GM20000 (cell line): Measurements from ENCODE around the gene ADAMTS2.

Experiments used
- DNase-seq: peaks from one replicate; pipeline ENCODE4 v3.0.0; 2012; ENCODE audit warnings: low spot score
- TF ChIP-seq, protein P1 (sequence below): IDR thresholded peaks from 2 replicates; pipeline ENCODE4 v1.5.1; 2012; ENCODE audit warnings: mild to moderate bottlenecking, control low read depth; ENCODE audit errors: extremely low read depth, missing control alignments

The ADAMTS2 gene

DNA sequence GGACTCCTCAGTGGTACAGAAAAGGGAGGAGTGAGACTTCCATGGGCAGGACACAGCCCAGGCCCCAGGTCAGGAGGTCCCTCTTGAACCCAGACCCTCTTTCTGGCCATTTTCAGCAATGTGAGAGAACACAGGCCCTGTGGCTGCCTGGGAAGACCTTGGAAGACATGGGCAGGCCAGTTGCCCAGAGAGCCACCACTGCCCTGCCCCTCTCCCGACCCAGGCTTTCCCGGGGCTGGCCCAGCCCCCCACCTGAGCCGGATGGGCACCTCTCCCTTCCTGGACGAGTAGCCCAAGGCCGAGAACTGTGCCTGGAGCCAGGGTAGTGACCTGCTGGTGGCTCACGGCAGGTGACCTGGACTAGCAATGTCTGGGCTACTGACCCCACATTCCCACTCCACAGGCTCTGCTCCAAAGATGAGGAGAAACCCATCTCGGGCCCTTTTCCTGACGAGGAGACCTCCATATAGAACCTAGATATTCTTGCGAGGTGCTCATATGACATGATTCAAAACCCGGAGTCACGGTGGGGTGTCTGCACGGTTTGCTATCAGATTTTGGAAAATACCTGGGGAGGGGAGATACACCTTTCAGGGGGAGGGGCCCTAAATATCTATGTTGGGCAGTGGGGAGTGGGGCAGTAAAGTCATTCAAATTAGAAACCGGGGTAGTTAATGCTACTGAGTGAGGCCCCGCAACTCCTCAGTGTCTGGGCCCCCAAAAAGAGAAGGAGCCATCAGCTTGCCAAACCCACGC lies 225.7 kb downstream of the ADAMTS2 start:
- DNase-seq: no peak
- TF ChIP-seq, protein P1, sequence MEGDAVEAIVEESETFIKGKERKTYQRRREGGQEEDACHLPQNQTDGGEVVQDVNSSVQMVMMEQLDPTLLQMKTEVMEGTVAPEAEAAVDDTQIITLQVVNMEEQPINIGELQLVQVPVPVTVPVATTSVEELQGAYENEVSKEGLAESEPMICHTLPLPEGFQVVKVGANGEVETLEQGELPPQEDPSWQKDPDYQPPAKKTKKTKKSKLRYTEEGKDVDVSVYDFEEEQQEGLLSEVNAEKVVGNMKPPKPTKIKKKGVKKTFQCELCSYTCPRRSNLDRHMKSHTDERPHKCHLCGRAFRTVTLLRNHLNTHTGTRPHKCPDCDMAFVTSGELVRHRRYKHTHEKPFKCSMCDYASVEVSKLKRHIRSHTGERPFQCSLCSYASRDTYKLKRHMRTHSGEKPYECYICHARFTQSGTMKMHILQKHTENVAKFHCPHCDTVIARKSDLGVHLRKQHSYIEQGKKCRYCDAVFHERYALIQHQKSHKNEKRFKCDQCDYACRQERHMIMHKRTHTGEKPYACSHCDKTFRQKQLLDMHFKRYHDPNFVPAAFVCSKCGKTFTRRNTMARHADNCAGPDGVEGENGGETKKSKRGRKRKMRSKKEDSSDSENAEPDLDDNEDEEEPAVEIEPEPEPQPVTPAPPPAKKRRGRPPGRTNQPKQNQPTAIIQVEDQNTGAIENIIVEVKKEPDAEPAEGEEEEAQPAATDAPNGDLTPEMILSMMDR: no peak

DNA sequence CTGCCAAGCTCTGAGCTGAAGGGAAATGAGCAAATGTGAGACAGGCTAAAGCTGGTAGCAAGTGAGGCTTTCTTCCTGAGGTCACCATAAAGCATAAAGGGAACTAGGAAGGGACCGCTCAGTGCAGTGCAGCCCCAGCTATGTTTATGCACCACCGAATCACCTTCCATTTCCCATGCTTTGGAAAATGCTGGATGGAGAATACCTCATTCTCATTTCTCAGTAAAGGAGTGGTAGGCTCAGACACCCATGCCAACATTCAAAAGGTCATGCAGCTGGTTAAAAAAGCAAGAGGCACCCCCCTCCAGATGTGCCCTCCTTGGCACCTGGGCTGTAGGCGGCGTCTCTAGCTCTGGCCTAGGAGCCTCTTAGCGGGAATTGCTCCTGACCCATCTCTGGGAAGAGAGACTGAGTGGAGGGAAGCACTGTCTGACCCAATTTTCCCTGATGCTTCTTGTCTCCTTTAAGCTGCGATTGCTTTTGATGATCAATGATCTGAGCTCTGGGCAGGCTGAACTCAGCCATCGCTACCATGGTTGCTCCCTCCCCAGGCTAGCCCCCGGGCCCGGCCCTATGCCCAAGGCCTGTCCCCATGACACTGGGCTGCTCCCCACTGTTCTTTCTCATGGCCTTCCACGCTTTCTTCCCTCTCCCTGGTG lies 226.4 kb downstream of the ADAMTS2 start:
- no peak for DNase-seq
- TF ChIP-seq, protein P1: no peak

DNA sequence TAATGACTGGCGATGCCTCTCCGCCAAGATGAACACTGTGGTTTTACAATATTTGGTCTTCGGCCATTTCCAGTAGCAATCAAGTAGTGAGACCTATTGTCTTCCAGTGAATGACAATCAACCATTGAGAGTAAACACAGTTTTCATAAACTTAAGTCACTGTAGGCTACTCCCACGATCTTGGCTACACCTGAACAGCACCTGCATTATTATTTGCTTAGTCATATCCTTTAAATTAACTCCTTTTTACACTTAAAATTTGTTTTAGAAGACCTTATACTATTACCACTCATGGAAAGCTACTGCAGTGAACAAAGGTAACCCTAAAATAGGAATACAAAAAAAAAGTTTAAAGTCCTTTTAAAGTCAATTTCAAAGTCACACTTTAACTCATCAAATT lies 226.9 kb downstream of the ADAMTS2 start:
- no peak for DNase-seq
- TF ChIP-seq, protein P1: no peak

DNA sequence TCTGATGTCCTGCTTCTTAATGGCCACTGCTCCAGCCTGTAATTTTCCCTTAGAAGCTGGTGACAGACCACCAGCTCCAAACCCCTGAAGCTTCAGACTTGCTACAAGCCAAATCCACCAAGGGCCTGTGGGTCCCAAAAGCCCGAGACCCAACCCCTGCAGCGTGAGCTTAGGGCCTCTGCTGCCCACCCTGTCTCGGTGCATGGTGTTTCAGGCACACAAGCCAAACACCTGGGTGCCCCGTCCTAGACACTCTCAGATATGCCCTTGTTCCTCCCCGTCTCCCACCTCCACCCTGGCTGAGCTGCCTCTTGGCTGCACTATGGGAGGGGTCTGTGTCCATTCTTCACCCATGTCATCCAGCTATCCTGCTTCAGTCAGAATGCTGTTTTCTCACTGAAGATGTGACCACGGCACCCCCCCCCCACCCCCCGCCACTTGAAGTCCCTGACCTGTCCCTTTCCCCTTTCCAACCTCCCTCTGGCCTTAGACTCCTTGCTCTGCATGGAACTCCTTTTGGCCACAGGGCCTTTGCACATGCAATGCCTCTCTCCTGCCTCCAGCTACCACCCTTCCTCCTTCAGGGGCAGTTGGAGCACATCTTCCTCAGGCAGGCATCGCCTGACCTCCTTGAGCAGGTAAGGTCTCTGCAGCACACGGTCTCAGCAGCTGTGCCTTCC lies 229.3 kb downstream of the ADAMTS2 start:
- TF ChIP-seq, protein P1: no peak
- peak; percentile 6 for DNase-seq

DNA sequence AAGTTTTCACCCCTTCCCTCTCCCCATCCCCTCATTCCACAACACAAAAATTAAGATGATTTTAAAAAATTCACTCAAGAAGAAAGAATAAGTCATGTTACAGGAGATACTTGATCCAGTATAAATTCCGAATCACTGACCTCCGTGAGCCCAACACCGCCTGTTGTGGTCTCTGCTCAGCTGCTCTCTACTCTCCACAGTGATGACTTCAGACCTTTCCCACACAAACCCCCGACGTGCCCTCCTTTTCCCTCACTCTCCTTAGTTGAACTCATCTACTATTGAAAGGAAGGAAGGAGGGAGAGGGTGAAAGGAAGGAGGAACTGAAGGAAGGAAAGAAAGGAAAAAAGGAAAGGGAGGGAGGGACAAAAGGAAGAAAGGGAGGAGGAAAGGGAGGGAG lies 230.0 kb downstream of the ADAMTS2 start:
- peak; percentile 10 for DNase-seq
- TF ChIP-seq, protein P1: no peak

DNA sequence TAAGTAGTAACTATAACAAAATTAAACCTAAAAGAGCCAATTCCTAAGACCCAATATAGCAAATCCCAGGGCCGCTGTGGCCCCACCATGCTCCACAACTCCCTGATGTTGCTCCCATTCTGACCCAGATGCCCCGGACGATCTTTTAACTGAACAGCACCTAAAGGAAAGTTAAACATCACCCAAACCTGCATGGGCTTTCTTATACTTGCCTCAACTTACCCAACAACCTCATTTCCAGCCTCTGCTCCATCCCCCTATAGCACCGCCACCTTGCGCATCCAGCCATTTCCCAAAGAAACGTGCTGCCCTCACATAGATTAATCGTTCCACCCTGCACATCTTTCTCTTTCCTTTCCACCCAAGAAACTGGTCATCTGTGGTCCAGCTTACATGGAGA lies 230.5 kb downstream of the ADAMTS2 start:
- TF ChIP-seq, protein P1: no peak
- DNase-seq: peak; percentile 6

DNA sequence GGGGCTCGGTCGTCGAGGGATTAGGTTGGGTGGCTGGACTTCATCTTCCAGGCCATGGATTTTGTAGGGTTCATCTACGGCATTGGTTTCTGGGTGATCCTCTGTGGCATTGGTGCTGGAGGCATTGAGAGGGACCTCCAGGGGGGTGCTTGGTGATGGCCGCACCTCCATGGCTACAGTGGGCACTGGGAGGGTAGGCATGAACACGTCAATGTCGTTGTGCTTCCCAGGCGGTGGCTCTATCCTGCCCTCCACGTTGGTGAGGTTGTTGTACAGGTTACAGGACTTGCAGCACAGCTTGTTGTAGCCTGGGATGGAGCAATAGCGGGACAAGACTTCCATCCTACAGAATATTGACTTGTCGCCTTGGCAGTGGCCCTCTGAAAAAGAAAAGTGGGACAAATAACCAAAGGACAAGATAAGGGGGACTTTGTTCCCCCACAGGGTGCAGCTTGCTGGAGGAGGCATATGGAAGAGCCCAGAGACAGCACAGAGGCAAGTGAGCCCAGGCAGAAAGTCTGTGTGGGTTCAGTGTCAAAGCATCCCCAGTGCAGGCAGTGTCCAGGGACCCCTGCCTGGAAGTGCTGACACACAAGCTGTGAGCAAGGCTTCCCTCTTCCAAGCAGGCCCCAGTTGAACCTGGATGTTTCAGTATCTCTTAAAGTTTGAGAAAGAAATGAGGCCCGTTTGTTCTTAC lies 231.2 kb downstream of the ADAMTS2 start:
- TF ChIP-seq, protein P1: no peak
- peak; percentile 7 for DNase-seq
